NCI-H1436 (cell line): ENCODE data around the gene PPP1R3E.

Source experiments
- DNase-seq: peaks from one replicate; lab custom pipeline; 2025; lab: John Stamatoyannopoulos, UW

Gene PPP1R3E

GRCh38 chr14:23248601-23249000 lies 54.1 kb downstream of the PPP1R3E start:
- DNase-seq = no peak
